Activated naive CD4-positive, alpha-beta T cell treated with anti-CD3 and anti-CD28 coated beads, Interleukin-2, amount 10 ng/mL, durations not matched to agents 7 days and 5 days (primary cell): Measurements from ENCODE around the gene CFI.

Source experiments
- CTCF ChIA-PET: fragments of 350-600 bp; sonication (Branson Sonifier 250); formaldehyde crosslinking; loops from one replicate; lab custom pipeline; 2021; ENCODE audit warnings: antibody characterized with exemption; lab: Charles Lee
- DNase-seq: peaks from one replicate; pipeline ENCODE4 v3.0.0-alpha.2; 2020
- H3K27ac Mint-ChIP-seq: one replicate; pipeline ENCODE4 v1.8.0; 2021; ENCODE audit warnings: mild to moderate bottlenecking, moderate library complexity, mixed read lengths
- H3K27me3 Mint-ChIP-seq: one replicate; pipeline ENCODE4 v1.8.0; 2021; ENCODE audit warnings: mild to moderate bottlenecking, mixed read lengths
- H3K36me3 Mint-ChIP-seq: one replicate; pipeline ENCODE4 v1.8.0; 2021; ENCODE audit warnings: mixed read lengths
- H3K4me1 Mint-ChIP-seq: one replicate; pipeline ENCODE4 v1.8.0; 2021; ENCODE audit warnings: mixed read lengths
- H3K4me3 Mint-ChIP-seq: one replicate; pipeline ENCODE4 v1.8.0; 2021; ENCODE audit warnings: mild to moderate bottlenecking, moderate library complexity, mixed read lengths
- H3K9me3 Mint-ChIP-seq: one replicate; pipeline ENCODE4 v1.8.0; 2021; ENCODE audit warnings: mixed read lengths

Gene CFI

GRCh38 chr4:109730619-109731545 lies 70.9 kb downstream of the CFI start:
- Mint-ChIP-seq H3K36me3 (peaks cover 10% of the 10 kb centered on the region), H3K9me3 (no peaks in the 10 kb centered on the region), H3K4me3 (peak overlapping the region; percentile 77), H3K4me1 (peaks cover 21% of the 10 kb centered on the region), H3K27me3 (peaks cover 4% of the 10 kb centered on the region), H3K27ac (no peak overlapping the region)
- CTCF ChIA-PET, result interaction anchor here (0.8 to 1.8 kb wide), 3 partner anchors 28 to 298 kb away, joined by 3 to 7 read pairs (median 6); partner anchors contain the start of genes CASP6 and SEC24B
- DNase-seq, result no peak

- Mint-ChIP-seq H3K9me3 (no peaks in the 10 kb centered on the region), H3K27ac (peak within 1 kb of the TSS; percentile 75), H3K36me3 (peaks cover 11% of the 10 kb centered on the region), H3K27me3 (peaks cover 4% of the 10 kb centered on the region), H3K4me3 (peak within 1 kb of the TSS; percentile 86), H3K4me1 (peaks cover 21% of the 10 kb centered on the region)
- CTCF ChIA-PET, result interaction anchor here (0.8 to 1.8 kb wide), 3 partner anchors 27 to 297 kb away, joined by 3 to 7 read pairs (median 6); partner anchors contain the start of genes CASP6 and SEC24B
- peak; percentile 83 for DNase-seq
Measured at GRCh38 chr4:109729718-109730618, 71.8 kb downstream of the CFI start, which contains the start of gene PLA2G12A. Gene PLA2G12A, minus strand, starts transcription at chr4:109730070. Its CDS starts 261 bp downstream, at chr4:109729809.

- Mint-ChIP-seq H3K27me3 (peaks cover 4% of the 10 kb centered on the region), H3K4me1 (peaks cover 21% of the 10 kb centered on the region), H3K9me3 (no peaks in the 10 kb centered on the region), H3K4me3 (peak overlapping the region; percentile 86), H3K36me3 (peaks cover 13% of the 10 kb centered on the region), H3K27ac (peak overlapping the region; percentile 75)
- CTCF ChIA-PET, result no interaction called here
- DNase-seq, result no peak
Measured at GRCh38 chr4:109729117-109729717, 72.6 kb downstream of the CFI start.

GRCh38 chr4:109728385-109728784 lies 73.4 kb downstream of the CFI start:
- Mint-ChIP-seq H3K27ac (no peak overlapping the region), H3K27me3 (peaks cover 4% of the 10 kb centered on the region), H3K9me3 (no peaks in the 10 kb centered on the region), H3K36me3 (peaks cover 13% of the 10 kb centered on the region), H3K4me1 (peaks cover 21% of the 10 kb centered on the region), H3K4me3 (peak overlapping the region; percentile 86)
- CTCF ChIA-PET, result no interaction called here
- DNase-seq, result no peak

- peaks cover 4% of the 10 kb centered on the region for H3K9me3 Mint-ChIP-seq
- no peak for DNase-seq
Measured at GRCh38 chr4:109723110-109723509, 78.7 kb downstream of the CFI start.

GRCh38 chr4:109722357-109722756 lies 79.4 kb downstream of the CFI start:
- no peak for DNase-seq
- Mint-ChIP-seq H3K4me3 (no peak overlapping the region), H3K4me1 (no peaks in the 10 kb centered on the region), H3K27ac (no peak overlapping the region), H3K9me3 (peaks cover 4% of the 10 kb centered on the region), H3K27me3 (no peaks in the 10 kb centered on the region), H3K36me3 (peaks cover 21% of the 10 kb centered on the region)
- CTCF ChIA-PET, result no interaction called here

More at GRCh38 chr4:109723110-109723509, 78.7 kb downstream of the CFI start:
- peaks cover 21% of the 10 kb centered on the region for H3K36me3 Mint-ChIP-seq
- CTCF ChIA-PET, result no interaction called here
- H3K27me3 Mint-ChIP-seq, result no peaks in the 10 kb centered on the region
- peaks cover 4% of the 10 kb centered on the region for H3K4me1 Mint-ChIP-seq
- H3K27ac Mint-ChIP-seq, result no peak overlapping the region
- no peak overlapping the region for H3K4me3 Mint-ChIP-seq

GRCh38 chr4:109721033-109721432 lies 80.8 kb downstream of the CFI start:
- no peak overlapping the region for H3K27ac Mint-ChIP-seq

GRCh38 chr4:109719604-109720003 lies 82.2 kb downstream of the CFI start:
- peaks cover 30% of the 10 kb centered on the region for H3K36me3 Mint-ChIP-seq
- no peak for DNase-seq
- H3K27ac Mint-ChIP-seq, result no peak overlapping the region
- no peak overlapping the region for H3K4me3 Mint-ChIP-seq
- peaks cover 9% of the 10 kb centered on the region for H3K4me1 Mint-ChIP-seq
- peaks cover 4% of the 10 kb centered on the region for H3K9me3 Mint-ChIP-seq
- no peaks in the 10 kb centered on the region for H3K27me3 Mint-ChIP-seq
- CTCF ChIA-PET, result no interaction called here

More at GRCh38 chr4:109721033-109721432, 80.8 kb downstream of the CFI start:
- H3K4me3 Mint-ChIP-seq, result no peak overlapping the region
- peaks cover 30% of the 10 kb centered on the region for H3K36me3 Mint-ChIP-seq
- H3K4me1 Mint-ChIP-seq, result peaks cover 6% of the 10 kb centered on the region
- CTCF ChIA-PET, result no interaction called here
- peaks cover 4% of the 10 kb centered on the region for H3K9me3 Mint-ChIP-seq
- no peak for DNase-seq
- H3K27me3 Mint-ChIP-seq, result no peaks in the 10 kb centered on the region

- Mint-ChIP-seq H3K9me3 (peaks cover 4% of the 10 kb centered on the region), H3K4me1 (peaks cover 9% of the 10 kb centered on the region), H3K36me3 (peaks cover 28% of the 10 kb centered on the region), H3K27ac (no peak overlapping the region), H3K27me3 (no peaks in the 10 kb centered on the region), H3K4me3 (no peak overlapping the region)
- CTCF ChIA-PET, result no interaction called here
- DNase-seq, result no peak
Measured at GRCh38 chr4:109718759-109719158, 83.0 kb downstream of the CFI start.

- no peak for DNase-seq
- H3K4me1 Mint-ChIP-seq, result peaks cover 9% of the 10 kb centered on the region
- H3K27ac Mint-ChIP-seq, result no peak overlapping the region
- no peak overlapping the region for H3K4me3 Mint-ChIP-seq
- H3K27me3 Mint-ChIP-seq, result no peaks in the 10 kb centered on the region
- no peaks in the 10 kb centered on the region for H3K9me3 Mint-ChIP-seq
- CTCF ChIA-PET, result no interaction called here
- peaks cover 24% of the 10 kb centered on the region for H3K36me3 Mint-ChIP-seq
Measured at GRCh38 chr4:109713500-109713899, 88.3 kb downstream of the CFI start.

- Mint-ChIP-seq H3K9me3 (no peaks in the 10 kb centered on the region), H3K36me3 (peaks cover 2% of the 10 kb centered on the region), H3K4me3 (no peak overlapping the region), H3K27me3 (no peaks in the 10 kb centered on the region), H3K4me1 (peaks cover 4% of the 10 kb centered on the region), H3K27ac (no peak overlapping the region)
- CTCF ChIA-PET, result no interaction called here
- DNase-seq, result no peak
Measured at GRCh38 chr4:109708990-109709389, 92.8 kb downstream of the CFI start.

GRCh38 chr4:109708435-109708834 lies 93.4 kb downstream of the CFI start:
- H3K4me3 Mint-ChIP-seq, result no peak overlapping the region
- no peaks in the 10 kb centered on the region for H3K9me3 Mint-ChIP-seq
- no peak for DNase-seq
- peaks cover 9% of the 10 kb centered on the region for H3K4me1 Mint-ChIP-seq
- CTCF ChIA-PET, result no interaction called here
- no peaks in the 10 kb centered on the region for H3K27me3 Mint-ChIP-seq
- H3K36me3 Mint-ChIP-seq, result peaks cover 2% of the 10 kb centered on the region
- H3K27ac Mint-ChIP-seq, result no peak overlapping the region

- H3K36me3 Mint-ChIP-seq, result peaks cover 19% of the 10 kb centered on the region
- peak overlapping the region; percentile 92 for H3K4me3 Mint-ChIP-seq
- no peaks in the 10 kb centered on the region for H3K27me3 Mint-ChIP-seq
- H3K9me3 Mint-ChIP-seq, result no peaks in the 10 kb centered on the region
- H3K4me1 Mint-ChIP-seq, result peaks cover 34% of the 10 kb centered on the region
- CTCF ChIA-PET, result interaction anchor here (0.9 to 2.3 kb wide), 6 partner anchors 27 to 271 kb away, joined by 3 to 6 read pairs (median 3); partner anchors contain the start of genes PLA2G12A and SEC24B
- H3K27ac Mint-ChIP-seq, result peak overlapping the region; percentile 94
- no peak for DNase-seq
Measured at GRCh38 chr4:109703664-109704361, 98.0 kb downstream of the CFI start.
